ENCODE results near the gene ITPK1. TPM values are rescaled to one million over a fixed set of nuclear protein-coding genes. Genes with fewer than 3 reads are reported as not detected.

Gene ITPK1
- polyA plus RNA-seq, 1 of the 3 experiments (the other 2 are of a cell fraction) = 23.2 TPM

DNA sequence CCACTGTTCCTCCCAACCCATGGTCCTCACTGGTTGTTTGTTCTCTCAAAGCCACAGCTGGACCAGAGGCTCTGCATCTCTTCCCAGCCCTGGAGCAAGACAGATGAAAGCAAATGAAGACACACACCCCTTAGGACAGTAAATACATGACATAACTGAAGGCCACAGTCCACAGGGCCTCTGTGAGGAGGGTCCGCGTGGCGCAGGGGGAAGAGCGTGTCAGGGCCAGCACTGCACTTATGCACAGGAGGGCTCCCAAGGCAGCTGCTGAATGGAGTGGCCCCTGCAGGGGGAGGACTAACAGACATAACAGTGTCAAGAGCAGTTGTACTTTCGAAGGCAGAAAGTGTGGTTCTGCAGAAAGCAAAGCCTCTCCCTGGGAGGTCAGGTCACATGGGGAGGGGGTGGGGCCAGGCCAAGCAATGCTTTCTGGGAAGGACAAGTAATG, 112.8 kb downstream of the ITPK1 start:
- Histone ChIP-seq H3K36me3 (replicated peaks in 1 of 2; ENCODE audit: control insufficient read depth in 1 of 2, insufficient read depth in 2 of 2, low read length in 1 of 2) (no peaks in the 10 kb centered on the region), H3K4me3 (ENCODE audit: low read depth in 2 of 2, low read length in 1 of 2) (no peak overlapping the region), H3F3A (replicated peaks; ENCODE audit: insufficient read depth) (no peaks in the 10 kb centered on the region), H3K4me1 (ENCODE audit: control insufficient read depth in 1 of 2, insufficient read depth in 2 of 2, low read depth in 1 of 2, low read length in 1 of 2) (peaks cover 12 to 77% of the 10 kb centered on the region in 2 experiments), H3K27me3 (ENCODE audit: insufficient read depth) (no peaks in the 10 kb centered on the region), H3K9ac (no peak overlapping the region), H3K4me2 (no peak overlapping the region), H4K20me1 (ENCODE audit: insufficient read depth) (0 out of 2 replicates have a peak, but pooled peaks cover 3% of the 10 kb centered on the region), H2AFZ (ENCODE audit: low read depth) (no peak overlapping the region), H3K9me3 (no peaks in the 10 kb centered on the region), H3K79me2 (ENCODE audit: insufficient read depth) (no peaks in the 10 kb centered on the region), H3K27ac (ENCODE audit: low read depth in 2 of 2, low read length in 1 of 2) (peak overlapping the region in 1 of 2 experiments; percentile 98; a peak in 2 of 4 replicates), H3K9me2 (no peaks in the 10 kb centered on the region)
- TF ChIP-seq JUND (IDR thresholded peaks at IDR 0.05) (no peak), SIN3A (IDR thresholded peaks at IDR 0.05; ENCODE audit: borderline replicate concordance, low read depth, low read length) (no peak), TCF12 (IDR thresholded peaks at IDR 0.05) (no peak), FOXM1 (IDR thresholded peaks at IDR 0.05; ENCODE audit: low read depth) (no peak), ELF1 (IDR thresholded peaks at IDR 0.05) (no peak), MEF2A (IDR thresholded peaks at IDR 0.05; ENCODE audit: borderline replicate concordance, low read depth) (no peak), GABPA (IDR thresholded peaks at IDR 0.05; ENCODE audit: low read depth) (no peak), RCOR1 (IDR thresholded peaks at IDR 0.05; ENCODE audit: low read length) (no peak), GATA2 (CRISPR knock-in tag; IDR thresholded peaks at IDR 0.05) (no peak), SMC3 (IDR thresholded peaks at IDR 0.05; ENCODE audit: low read depth, low read length) (no peak)
- TF ChIP-seq, protein P1, sequence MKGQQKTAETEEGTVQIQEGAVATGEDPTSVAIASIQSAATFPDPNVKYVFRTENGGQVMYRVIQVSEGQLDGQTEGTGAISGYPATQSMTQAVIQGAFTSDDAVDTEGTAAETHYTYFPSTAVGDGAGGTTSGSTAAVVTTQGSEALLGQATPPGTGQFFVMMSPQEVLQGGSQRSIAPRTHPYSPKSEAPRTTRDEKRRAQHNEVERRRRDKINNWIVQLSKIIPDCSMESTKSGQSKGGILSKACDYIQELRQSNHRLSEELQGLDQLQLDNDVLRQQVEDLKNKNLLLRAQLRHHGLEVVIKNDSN (IDR thresholded peaks at IDR 0.05; ENCODE audit: borderline replicate concordance, low read depth) = no peak
- TF ChIP-seq, protein P2, sequence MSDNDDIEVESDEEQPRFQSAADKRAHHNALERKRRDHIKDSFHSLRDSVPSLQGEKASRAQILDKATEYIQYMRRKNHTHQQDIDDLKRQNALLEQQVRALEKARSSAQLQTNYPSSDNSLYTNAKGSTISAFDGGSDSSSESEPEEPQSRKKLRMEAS (IDR thresholded peaks at IDR 0.05; ENCODE audit: low read depth) = no peak
- CTCF ChIA-PET = interaction anchor here (0.8 to 3.7 kb wide), 7 partner anchors 11 to 110 kb away, joined by 3 to 24 read pairs (median 15); no protein-coding TSS in a partner anchor
- POLR2A ChIA-PET = interaction anchor here (1.0 to 8.4 kb wide), 4 partner anchors 12 to 80 kb away, joined by 3 to 39 read pairs (median 4); partner anchors contain the start of gene CHGA
- DNase-seq = no peak
- WGBS (ENCODE audit: low lambda C conversion rate) = 87% methylated on average over 5 of the region's 5 CpGs

DNA sequence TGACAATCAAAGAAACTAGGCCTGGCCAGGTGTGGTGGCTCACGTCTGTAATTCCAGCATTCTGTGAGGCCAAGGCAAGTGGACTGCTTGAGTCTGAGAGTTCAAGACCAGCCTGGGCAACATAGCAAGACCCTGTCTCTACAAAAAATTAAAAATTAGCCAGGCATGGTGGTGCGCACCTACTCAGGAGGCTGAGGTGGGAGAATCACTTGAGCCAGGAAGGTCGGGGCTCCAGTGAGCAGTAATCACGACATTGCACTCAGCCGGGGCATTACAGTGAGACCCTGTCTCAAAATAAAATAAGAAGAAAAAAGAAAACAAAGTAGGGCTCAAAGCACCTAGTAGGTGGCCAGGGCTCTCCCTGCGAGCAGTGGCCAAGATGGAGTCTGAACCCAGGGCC, 113.7 kb downstream of the ITPK1 start:
- H3K4me3 ChIP-seq (ENCODE audit: low read depth in 2 of 2, low read length in 1 of 2) = no peak overlapping the region
- CTCF ChIA-PET = interaction anchor here (0.8 to 2.9 kb wide), 2 partner anchors 16 to 90 kb away, joined by 3 to 15 read pairs; no protein-coding TSS in a partner anchor
- no peaks in the 10 kb centered on the region for H3K27me3 ChIP-seq (ENCODE audit: insufficient read depth)
- POLR2A ChIA-PET = no interaction called here
- H3K9me2 ChIP-seq = no peaks in the 10 kb centered on the region
- H3K4me1 ChIP-seq (ENCODE audit: control insufficient read depth in 1 of 2, insufficient read depth in 2 of 2, low read depth in 1 of 2, low read length in 1 of 2) = peaks cover 7 to 77% of the 10 kb centered on the region in 2 experiments; a peak in 3 of 4 replicates
- 0 out of 2 replicates have a peak, but pooled peaks cover 3% of the 10 kb centered on the region for H4K20me1 ChIP-seq (ENCODE audit: insufficient read depth)
- no peak overlapping the region for H3K9ac ChIP-seq
- H3K4me2 ChIP-seq = no peak overlapping the region
- H3K9me3 ChIP-seq = no peaks in the 10 kb centered on the region
- H2AFZ ChIP-seq (ENCODE audit: low read depth) = no peak overlapping the region
- H3K79me2 ChIP-seq (ENCODE audit: insufficient read depth) = no peaks in the 10 kb centered on the region
- peak overlapping the region in 1 of 2 experiments; percentile 98; a peak in 1 of 4 replicates for H3K27ac ChIP-seq (ENCODE audit: low read depth in 2 of 2, low read length in 1 of 2)
- TF ChIP-seq EZH2phosphoT487 (IDR thresholded peaks at IDR 0.05; ENCODE audit: borderline replicate concordance, low read depth) (no peak), MEF2A (IDR thresholded peaks at IDR 0.05; ENCODE audit: borderline replicate concordance, low read depth) (no peak), SMC3 (IDR thresholded peaks at IDR 0.05; ENCODE audit: low read depth, low read length) (no peak), NRF1 (IDR thresholded peaks at IDR 0.05; ENCODE audit: low read depth, low read length) (no peak)
- TF ChIP-seq, protein P3, sequence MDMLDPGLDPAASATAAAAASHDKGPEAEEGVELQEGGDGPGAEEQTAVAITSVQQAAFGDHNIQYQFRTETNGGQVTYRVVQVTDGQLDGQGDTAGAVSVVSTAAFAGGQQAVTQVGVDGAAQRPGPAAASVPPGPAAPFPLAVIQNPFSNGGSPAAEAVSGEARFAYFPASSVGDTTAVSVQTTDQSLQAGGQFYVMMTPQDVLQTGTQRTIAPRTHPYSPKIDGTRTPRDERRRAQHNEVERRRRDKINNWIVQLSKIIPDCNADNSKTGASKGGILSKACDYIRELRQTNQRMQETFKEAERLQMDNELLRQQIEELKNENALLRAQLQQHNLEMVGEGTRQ (IDR thresholded peaks at IDR 0.05; ENCODE audit: borderline replicate concordance, low read depth, low read length) = no peak
- no peaks in the 10 kb centered on the region for H3K36me3 ChIP-seq (replicated peaks in 1 of 2; ENCODE audit: control insufficient read depth in 1 of 2, insufficient read depth in 2 of 2, low read length in 1 of 2)
- no peaks in the 10 kb centered on the region for H3F3A ChIP-seq (replicated peaks; ENCODE audit: insufficient read depth)
- WGBS (ENCODE audit: low lambda C conversion rate) = 96% methylated on average over 6 of the region's 6 CpGs
- DNase-seq = no peak

All from SK-N-SH (cell line).